Fibroblast of lung (primary cell): ENCODE results near the gene C10orf67.

Experiments
- CTCF ChIP-seq, 2 donors: IDR thresholded peaks in 1 of 2; conservative IDR thresholded peaks in 1 of 2; 1 replicate in 1 of 2; 2 replicates in 1 of 2; pipeline ENCODE4 v1.5.1; 2011 to 2012; ENCODE audit warnings: low read length in 2 of 2, control low read depth in 1 of 2, inconsistent platforms in 1 of 2, low read depth in 1 of 2, mild to moderate bottlenecking in 1 of 2
- EZH2 ChIP-seq: IDR thresholded peaks from 2 replicates; pipeline ENCODE4 v1.5.1; 2012; ENCODE audit warnings: low read length, control low read depth, mild to moderate bottlenecking; ENCODE audit errors: missing control alignments

- TF ChIP-seq EZH2 (peak; percentile 53), CTCF (conservative IDR thresholded peaks at IDR 0.05 in 1 of 2, IDR thresholded peaks at IDR 0.05 in 1 of 2; ENCODE audit: low read depth in 1 of 2, low read length in 2 of 2) (no peak)
Measured at GRCh38 chr10:23191764-23192711, 152.6 kb downstream of the C10orf67 start, which contains the start of gene PTF1A.
